VCaP (cell line): ENCODE data around the gene LIPC.

Experiments
- H3K27ac ChIP-seq: fragments of 450-650 bp; 2 replicates; pipeline ENCODE4 v1.5.1; 2017
- CTCF ChIP-seq: fragments of 450-650 bp; conservative IDR thresholded peaks from 2 replicates; pipeline ENCODE4 v1.5.1; 2017; ENCODE audit warnings: mild to moderate bottlenecking, moderate library complexity

Gene LIPC

GRCh38 chr15:58432401-58432800, 610 bp downstream of the LIPC start:
- H3K27ac ChIP-seq: no peak overlapping the region
- no peak for TF ChIP-seq CTCF

- no peak for TF ChIP-seq CTCF
- H3K27ac ChIP-seq: no peak overlapping the region
These were observed 2.0 kb downstream of the LIPC start for GRCh38 chr15:58433597-58434333.

GRCh38 chr15:58434334-58434875, 2.6 kb downstream of the LIPC start:
- no peak overlapping the region for H3K27ac ChIP-seq

GRCh38 chr15:58436552-58436951, 4.8 kb downstream of the LIPC start:
- TF ChIP-seq CTCF: no peak
- H3K27ac ChIP-seq: no peak overlapping the region

More at GRCh38 chr15:58434334-58434875, 2.6 kb downstream of the LIPC start:
- TF ChIP-seq CTCF: no peak

GRCh38 chr15:58437531-58438105, 5.8 kb downstream of the LIPC start:
- no peak overlapping the region for H3K27ac ChIP-seq
- no peak for TF ChIP-seq CTCF

GRCh38 chr15:58438111-58438510, 6.3 kb downstream of the LIPC start:
- H3K27ac ChIP-seq: no peak overlapping the region
- no peak for TF ChIP-seq CTCF

- H3K27ac ChIP-seq: no peak overlapping the region
- no peak; the same call in 1 of the 2 replicates for TF ChIP-seq CTCF
These were observed 7.2 kb downstream of the LIPC start for GRCh38 chr15:58438956-58439355.
